GM18526 (cell line): Measurements from ENCODE around the gene ADAMTS13.

Source experiments
- POLR2A ChIP-seq: IDR thresholded peaks from 3 replicates; pipeline ENCODE4 v1.6.1; 2011; ENCODE audit not compliant: insufficient read length; ENCODE audit errors: extremely low read depth

The ADAMTS13 gene

DNA sequence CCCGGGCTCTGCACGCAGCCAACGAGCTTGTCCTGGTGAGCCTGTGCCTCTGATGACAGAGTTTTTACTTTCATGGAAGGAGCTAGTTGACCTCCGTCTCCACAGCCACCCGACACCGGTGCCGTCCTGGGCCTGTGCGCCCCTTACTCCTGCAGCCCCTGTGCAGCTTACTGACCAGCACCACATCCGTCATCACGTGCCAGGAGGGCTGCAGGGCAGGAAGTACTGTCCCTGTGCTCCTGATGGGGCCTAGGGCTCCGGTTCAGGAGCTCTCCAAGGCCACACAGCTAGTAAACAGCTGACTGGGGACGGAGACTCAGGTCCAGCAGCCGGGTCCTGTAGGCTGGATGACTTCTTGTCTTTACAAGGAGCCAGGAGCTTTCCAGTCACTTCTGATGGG, 35.8 kb upstream of the ADAMTS13 start:
- no peak for TF ChIP-seq POLR2A

DNA sequence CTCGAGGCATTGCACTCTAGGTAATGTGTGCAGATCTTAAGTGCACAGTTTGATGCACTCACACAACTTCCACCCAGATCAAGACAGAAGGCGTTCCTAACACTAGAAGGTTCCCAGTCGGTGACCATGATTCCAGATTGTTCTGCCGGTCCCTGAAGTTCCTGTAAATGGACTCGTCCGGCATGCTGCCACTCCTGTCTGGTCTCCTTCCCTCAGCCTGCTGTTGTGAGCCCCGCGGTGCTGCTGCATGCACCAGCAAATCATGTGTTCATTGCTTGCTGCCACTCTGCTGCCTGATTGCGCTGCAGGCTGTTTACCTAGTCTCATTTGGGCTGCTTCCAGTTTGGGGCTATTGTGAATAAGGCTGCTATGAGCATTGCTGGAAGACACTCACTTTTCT, 34.5 kb upstream of the ADAMTS13 start:
- TF ChIP-seq POLR2A: no peak

DNA sequence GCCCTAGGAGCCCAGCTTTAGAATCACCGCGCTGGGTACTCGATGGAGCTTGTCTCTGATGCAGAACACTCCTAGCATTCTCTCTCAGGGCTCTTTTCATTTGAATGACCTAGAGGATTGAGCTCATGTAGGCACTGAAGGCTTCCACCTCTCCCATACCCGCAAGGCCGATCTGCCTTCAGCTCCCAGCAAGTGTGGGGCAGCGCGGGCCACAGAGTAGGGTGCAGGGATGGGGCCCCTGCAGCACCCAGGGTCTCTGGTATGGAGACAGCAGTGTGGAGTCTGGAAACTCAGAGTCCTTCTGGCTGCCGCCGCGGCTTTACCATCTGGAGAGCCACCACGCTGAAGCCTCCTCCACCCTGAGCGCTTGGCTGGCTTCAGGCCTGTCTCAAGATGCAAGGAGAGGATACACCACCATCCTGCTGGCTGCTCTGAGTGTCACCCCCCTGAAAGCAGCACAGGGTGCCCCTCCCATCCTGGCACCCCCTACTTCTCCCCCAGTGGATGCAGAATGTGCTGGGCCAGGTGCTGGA, 33.1 kb upstream of the ADAMTS13 start:
- TF ChIP-seq POLR2A: no peak

DNA sequence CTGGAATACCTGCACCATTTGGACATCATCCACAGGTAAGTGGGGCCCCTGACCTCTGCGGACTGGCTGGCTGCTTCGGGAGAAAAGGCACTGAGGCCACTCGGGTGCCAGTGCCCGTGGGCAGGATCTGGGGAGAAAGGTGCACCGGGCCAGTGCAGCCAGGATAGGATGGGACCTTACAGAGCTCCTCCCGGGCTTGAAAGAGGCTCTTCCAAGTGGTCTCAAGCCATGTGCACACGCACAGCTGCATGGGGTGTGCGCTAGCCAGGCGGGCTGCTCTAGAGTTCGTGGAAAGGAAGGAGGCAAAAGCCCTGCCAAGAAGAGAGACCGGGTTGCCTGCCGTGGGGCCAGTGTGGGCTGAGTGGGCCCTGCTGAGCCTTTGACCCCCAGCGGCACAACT, 32.6 kb upstream of the ADAMTS13 start:
- TF ChIP-seq POLR2A: no peak

DNA sequence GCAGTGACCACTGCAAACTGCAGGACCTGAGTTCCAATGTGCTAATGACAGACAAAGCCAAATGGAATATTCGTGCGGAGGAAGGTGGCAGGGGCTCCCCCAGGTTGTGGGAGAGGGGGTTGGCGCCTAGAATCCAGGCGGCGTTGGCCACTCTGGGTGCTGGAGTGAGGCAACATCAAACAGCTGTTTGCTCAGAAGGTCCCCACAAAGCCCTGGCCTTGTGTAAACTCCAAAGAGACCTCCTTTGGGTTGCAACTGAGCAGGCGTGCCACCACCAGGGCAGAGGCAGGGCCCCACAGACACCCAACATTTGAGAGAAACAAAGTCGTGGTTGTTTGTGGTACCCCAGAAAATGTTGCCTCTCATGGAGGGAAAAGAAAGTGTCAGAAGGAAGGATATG, 31.5 kb upstream of the ADAMTS13 start:
- TF ChIP-seq POLR2A: no peak

DNA sequence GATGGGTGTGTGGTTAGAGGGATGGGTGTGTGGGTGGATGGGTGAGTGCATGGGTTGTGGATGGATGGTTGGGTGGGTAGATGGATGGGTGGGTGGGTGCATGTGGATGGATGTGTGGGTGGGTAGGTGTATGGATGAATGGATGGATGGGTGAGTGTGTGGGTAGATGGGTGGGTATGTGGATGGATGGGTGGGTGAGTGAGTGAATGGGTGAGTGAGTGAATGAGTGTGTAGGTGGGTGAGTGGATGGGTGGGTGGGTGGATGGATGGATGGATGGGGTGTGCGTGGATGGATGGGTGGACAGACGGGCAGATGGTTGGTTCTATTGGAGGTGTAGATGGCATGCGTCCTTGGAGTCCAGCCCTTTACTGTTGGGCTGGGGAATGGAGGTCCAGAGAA, 28.8 kb upstream of the ADAMTS13 start:
- no peak for TF ChIP-seq POLR2A

DNA sequence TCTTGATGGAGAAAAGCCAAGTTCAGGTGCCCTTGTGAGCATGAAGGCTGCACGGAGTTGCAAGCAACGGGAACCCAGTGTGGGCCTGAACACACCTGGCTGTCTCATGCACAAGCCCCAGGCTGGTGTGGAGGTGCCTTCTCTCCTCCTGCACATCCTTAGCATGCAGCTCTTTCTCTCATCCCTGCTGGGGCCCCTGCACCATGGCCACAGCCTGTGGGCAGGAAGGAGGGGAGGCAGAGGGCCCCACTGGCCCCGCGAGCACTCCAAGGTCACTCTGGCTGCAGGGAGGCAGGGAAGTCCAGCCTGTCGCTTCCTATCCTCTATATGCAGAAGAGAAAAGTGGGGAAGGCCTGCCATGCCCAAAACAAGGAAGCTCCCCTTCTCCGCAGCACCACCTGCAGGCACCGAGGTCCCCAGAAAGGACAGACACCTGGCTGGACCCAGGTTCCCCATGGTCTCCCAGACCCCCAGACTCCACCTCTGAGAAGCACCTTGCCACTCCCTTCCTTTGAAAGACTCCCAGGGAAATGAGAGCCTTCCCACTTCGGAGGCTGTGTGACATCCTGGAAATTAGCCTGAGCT, 27.4 kb upstream of the ADAMTS13 start:
- no peak for TF ChIP-seq POLR2A

DNA sequence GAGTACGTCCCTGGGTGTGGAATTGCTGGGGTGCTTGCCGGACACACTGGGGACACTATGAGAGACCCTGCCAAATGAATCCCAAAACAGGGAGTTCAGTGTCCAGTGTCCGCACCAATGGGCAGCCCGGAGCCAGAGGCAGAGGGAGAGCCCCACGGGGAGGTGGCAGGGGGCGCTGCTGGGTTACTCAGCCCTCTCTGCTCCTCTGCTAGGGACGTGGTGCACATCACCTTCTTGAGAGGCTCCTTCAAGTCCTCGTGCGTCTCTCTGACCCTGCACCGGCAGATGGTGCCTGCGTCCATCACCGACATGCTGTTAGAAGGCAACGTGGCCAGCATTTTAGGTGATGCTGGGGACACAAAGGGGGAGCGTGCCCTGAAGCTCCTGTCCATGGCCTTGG, 25.2 kb upstream of the ADAMTS13 start:
- no peak for TF ChIP-seq POLR2A

DNA sequence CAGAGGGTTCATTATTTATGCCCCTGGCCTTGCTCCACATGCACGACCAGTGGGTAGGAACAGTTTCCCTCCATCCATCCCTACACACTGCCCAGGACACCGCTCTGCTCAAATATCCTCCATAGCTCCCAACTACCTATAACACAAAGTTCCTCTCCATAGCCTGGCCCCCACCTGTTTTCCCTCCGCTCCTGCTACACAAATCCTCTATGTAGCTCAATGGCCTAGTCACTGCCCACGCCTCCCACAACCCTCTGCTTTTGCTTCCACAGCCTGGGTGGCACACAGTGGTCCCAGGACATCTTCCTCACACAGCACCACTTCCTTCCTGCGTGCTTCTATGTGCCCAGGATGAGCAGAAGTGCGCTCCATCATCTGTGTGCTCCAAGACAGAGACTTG, 24.8 kb upstream of the ADAMTS13 start:
- no peak for TF ChIP-seq POLR2A

DNA sequence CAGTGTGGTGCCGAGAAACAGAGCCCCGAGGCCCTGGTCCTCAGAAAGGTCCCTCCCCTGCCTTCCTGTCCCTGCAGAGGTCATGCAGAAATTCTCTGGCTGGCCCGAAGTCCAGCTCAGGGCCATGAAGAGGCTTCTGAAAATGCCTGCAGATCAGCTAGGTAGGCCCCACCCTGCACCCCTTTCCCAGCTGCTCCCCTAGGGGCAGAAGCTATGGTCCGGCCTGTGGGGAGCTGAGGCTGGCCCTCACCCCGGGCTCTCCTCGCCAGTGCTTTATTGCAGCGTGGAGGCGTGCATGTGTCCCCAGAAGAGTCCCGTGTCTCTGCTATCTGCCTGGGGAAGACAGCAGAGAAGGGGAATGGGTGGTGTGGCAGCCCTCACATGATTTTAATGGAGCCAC, 24.3 kb upstream of the ADAMTS13 start:
- TF ChIP-seq POLR2A: no peak

DNA sequence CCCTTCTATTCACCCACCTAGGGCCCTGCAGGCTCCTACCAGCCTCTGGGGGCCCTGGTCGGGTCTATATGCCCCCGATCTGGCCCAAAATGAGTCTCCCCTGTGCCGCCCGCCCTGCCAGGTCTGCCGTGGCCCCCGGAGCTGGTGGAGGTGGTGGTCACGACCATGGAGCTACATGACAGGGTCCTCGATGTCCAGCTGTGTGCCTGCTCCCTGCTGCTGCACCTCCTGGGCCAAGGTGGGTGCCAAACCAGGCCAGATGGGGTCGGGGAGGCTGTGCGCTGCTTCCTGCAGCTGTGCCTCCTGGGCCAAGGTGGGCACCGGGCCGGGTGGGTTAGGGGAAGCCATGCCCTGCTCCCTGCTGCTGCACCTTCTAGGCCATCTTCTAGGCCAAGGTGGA, 21.9 kb upstream of the ADAMTS13 start:
- TF ChIP-seq POLR2A: no peak

DNA sequence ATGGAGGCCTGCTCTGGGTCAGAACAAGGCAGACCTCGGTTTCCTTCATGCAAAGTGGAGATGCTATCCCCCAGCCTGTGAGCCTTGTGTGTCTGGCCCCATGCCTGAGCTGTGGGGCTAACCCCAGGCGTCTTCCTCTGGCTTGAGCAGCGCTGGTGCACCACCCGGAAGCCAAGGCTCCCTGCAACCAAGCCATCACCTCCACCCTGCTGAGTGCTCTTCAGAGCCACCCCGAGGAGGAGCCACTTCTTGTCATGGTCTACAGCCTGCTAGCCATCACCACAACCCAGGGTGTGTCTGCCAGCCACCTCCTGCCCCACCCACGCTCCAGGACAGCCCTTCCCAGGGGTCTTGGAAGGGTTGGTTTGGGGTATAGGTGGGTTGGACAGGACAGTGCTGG, 20.6 kb upstream of the ADAMTS13 start:
- TF ChIP-seq POLR2A: no peak

DNA sequence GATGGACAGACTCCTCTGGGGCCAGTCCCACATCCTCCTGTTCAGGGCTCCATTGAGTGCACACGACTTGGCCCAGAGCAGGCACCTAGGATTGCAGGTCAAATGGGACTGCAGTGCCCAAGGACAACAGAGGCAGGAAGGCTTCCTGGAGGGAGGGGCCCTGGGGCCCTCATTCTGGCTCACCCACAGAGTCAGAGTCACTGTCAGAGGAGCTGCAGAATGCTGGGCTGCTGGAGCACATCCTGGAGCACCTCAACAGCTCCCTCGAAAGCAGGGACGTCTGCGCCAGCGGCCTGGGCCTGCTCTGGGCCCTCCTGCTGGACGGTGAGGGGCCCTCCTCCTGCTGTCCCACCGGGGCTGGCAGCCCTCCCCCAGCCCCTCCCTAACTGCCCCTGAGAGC, 19.5 kb upstream of the ADAMTS13 start:
- TF ChIP-seq POLR2A: no peak

DNA sequence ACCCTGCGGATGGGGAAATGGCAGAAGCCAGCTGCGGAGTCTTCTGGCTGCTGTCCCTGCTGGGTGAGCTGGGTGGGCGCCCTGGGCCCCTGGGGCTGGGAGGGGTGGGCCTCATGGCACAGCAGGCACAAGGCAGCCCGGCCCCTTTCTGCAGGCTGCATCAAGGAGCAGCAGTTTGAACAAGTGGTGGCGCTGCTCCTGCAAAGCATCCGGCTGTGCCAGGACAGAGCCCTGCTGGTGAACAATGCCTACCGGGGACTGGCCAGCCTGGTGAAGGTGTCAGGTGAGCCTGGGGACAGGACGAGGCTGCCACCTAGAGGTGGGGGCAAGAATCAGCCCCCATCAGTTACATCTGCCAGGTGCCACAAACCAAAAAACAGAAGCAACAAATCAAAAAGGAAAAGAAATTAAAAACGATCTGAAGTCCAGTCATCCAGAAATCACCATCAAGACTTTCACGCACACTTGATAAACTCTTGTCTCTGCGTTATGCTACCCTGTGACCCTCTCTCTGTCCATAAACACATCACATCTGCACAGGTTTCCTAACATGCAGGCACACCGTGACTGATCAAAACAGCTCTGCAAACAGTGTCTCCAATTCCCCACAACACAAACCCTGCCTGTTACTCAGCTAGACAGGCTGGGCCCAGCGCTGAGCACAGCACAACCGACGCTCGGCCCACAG, 18.3 kb upstream of the ADAMTS13 start:
- TF ChIP-seq POLR2A: no peak

DNA sequence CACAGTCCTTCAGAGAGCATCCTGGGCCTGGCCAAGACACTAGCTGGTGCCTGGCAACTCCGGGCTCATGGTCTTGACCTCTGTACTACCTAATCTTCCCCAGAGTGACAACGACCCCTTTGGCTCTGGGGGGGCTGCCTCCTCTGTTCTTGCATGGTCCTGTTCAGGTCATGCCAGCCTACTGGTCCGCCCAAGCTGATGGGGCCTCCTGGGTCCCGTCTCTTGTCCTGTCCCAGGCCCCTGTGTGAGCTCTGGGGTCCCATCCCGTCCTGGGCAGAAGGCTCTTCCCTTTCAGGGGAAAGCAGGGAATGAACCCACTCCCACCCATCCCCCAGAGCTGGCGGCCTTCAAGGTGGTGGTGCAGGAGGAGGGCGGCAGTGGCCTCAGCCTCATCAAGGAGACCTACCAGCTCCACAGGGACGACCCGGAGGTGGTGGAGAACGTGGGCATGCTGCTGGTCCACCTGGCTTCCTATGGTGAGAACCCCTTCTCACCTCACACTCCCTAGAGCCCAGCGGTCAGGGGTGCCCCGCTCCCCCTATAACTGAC, 17.6 kb upstream of the ADAMTS13 start:
- TF ChIP-seq POLR2A: no peak
